BJ (cell line): ENCODE results near the gene CCDC6. TPM values are rescaled to one million over a fixed set of nuclear protein-coding genes. Genes with fewer than 3 reads are reported as not detected.

Experiments used
- CTCF ChIA-PET: fragments of 350-600 bp; formaldehyde crosslinking; extraction: SDS; loops from one replicate; lab custom pipeline; 2021; ENCODE audit warnings: antibody characterized with exemption, inconsistent platforms; lab: Yijun Ruan, JAX
- POLR2A ChIA-PET: fragments of 300-600 bp; sonication (Branson Sonifier 250); formaldehyde crosslinking; extraction: SDS; loops from one replicate; lab custom pipeline; 2021; ENCODE audit warnings: antibody characterized with exemption; lab: Charles Lee
- DNase-seq: peaks from one replicate; pipeline ENCODE4 v3.0.0-alpha.2; 2011; ENCODE audit warnings: low read depth
- H3K27me3 ChIP-seq: 2 replicates; pipeline ENCODE4 v1.6.0; 2011; ENCODE audit warnings: low read length; ENCODE audit not compliant: control insufficient read depth, insufficient read depth
- H3K36me3 ChIP-seq: 2 replicates; pipeline ENCODE4 v1.5.1; 2011; ENCODE audit warnings: low read length; ENCODE audit not compliant: control insufficient read depth, insufficient read depth
- H3K4me3 ChIP-seq: 2 replicates; pipeline ENCODE4 v1.5.1; 2011; ENCODE audit warnings: low read depth, mild to moderate bottlenecking, control low read depth, low read length
- CTCF ChIP-seq: IDR thresholded peaks from 2 replicates; pipeline ENCODE4 v1.5.1; 2011; ENCODE audit warnings: low read depth, mild to moderate bottlenecking, control low read depth, inconsistent platforms, low read length, moderate library complexity; ENCODE audit not compliant: insufficient read depth
- polyA plus RNA-seq: library from polyadenylated mRNA; depleted of rRNA; stranded (reverse); fragments of >200 nt; gene quantifications from 2 replicates; pipeline ENCODE4 v1.2.3, GENCODE V29; 2011

The CCDC6 gene
- polyA plus RNA-seq, 1 experiment: 17.2 TPM

DNA sequence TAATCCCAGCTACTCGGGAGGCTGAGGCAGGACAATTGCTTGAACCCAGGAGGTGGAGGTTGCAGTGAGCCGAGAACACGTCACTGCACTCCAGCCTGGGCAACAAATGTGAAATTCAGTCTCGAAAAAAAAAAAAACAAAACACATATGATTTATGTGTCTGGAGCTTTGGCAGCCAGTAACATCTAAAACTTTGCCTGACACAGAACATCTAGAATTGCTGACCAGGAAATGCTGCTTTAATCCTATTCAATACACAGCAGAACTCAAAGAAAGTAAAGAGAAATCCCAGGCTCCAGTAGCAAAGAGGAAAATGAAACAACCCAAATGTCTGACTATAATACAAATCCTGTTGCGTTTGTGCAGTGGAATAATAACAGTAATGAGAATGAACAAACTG is 4.5 kb upstream of the CCDC6 start:
- Histone ChIP-seq H3K27me3 (no peaks in the 10 kb centered on the region), H3K4me3 (no peak overlapping the region), H3K36me3 (no peaks in the 10 kb centered on the region)
- POLR2A ChIA-PET: no interaction called here
- CTCF ChIA-PET: no interaction called here
- no peak for TF ChIP-seq CTCF
- DNase-seq: no peak

DNA sequence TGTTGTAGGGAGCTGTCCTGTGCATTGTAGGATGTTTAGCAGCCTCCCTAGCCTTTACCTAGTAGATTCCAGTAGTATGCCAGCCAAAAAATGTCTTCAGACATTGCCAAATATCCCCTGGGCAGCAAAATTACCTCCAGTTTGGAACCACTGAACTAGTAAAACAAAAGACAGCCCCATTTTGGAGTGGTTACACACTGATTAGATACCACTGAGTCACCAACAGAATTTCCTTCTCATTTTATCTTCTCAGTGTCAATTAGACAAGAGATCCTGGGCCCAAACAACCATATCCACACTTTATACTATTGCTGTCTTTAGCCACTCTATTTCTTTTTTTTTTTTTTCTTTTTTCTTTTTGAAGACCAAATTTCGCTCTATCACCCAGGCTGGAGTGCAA is 3.5 kb upstream of the CCDC6 start:
- Histone ChIP-seq H3K36me3 (no peaks in the 10 kb centered on the region), H3K27me3 (no peaks in the 10 kb centered on the region), H3K4me3 (no peak overlapping the region)
- ChIA-PET POLR2A (no interaction called here), CTCF (interaction anchor here (0.8 kb wide), 1 partner anchor 79 kb away, joined by 3 read pairs; no protein-coding TSS in a partner anchor)
- DNase-seq: no peak
- no peak for TF ChIP-seq CTCF

DNA sequence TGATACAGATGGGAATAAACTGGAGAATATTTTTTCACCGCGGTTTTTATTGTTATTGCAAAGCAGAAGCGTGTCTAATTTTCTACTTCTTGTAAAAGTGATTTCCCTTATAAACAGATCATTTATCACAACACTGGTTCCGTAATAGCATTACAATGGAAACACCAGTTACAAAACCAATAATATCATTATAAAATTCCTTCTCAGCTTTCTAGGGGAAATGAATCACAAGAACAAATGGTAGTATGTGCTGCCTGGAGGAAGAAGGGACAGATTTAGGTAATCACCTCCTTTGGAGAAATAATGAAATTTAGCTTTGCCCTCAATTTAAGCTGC is 2.4 kb upstream of the CCDC6 start:
- TF ChIP-seq CTCF: no peak
- peak overlapping the region; percentile 38 for H3K4me3 ChIP-seq
- DNase-seq: no peak
- H3K36me3 ChIP-seq: no peaks in the 10 kb centered on the region
- CTCF ChIA-PET: interaction anchor here (0.8 to 1.6 kb wide), 8 partner anchors 17 to 406 kb away, joined by 3 to 5 read pairs (median 4); no protein-coding TSS in a partner anchor
- POLR2A ChIA-PET: no interaction called here
- no peaks in the 10 kb centered on the region for H3K27me3 ChIP-seq

GRCh38 chr10:59907918-59908807 is 1.8 kb upstream of the CCDC6 start:
- ChIA-PET CTCF (interaction anchor here (0.8 to 1.6 kb wide), 9 partner anchors 16 to 407 kb away, joined by 3 to 5 read pairs (median 4); no protein-coding TSS in a partner anchor), POLR2A (no interaction called here)
- no peaks in the 10 kb centered on the region for H3K36me3 ChIP-seq
- H3K4me3 ChIP-seq: peak overlapping the region; percentile 38
- DNase-seq: peak; percentile 39
- no peak for TF ChIP-seq CTCF
- no peaks in the 10 kb centered on the region for H3K27me3 ChIP-seq

- DNase-seq: no peak
- ChIA-PET POLR2A (no interaction called here), CTCF (interaction anchor here (0.8 to 2.0 kb wide), 5 partner anchors 15 to 281 kb away, joined by 3 to 5 read pairs (median 5); no protein-coding TSS in a partner anchor)
- no peak overlapping the region for H3K4me3 ChIP-seq
- no peaks in the 10 kb centered on the region for H3K27me3 ChIP-seq
- TF ChIP-seq CTCF: no peak
- no peaks in the 10 kb centered on the region for H3K36me3 ChIP-seq
Observed at GRCh38 chr10:59907537-59907917, 1.2 kb upstream of the CCDC6 start.
